ENCODE data around the gene CALR3. TPM values are rescaled to one million over a fixed set of nuclear protein-coding genes. Genes with fewer than 3 reads are reported as not detected.

The CALR3 gene
- total and polyA plus RNA-seq, 2 of the 13 experiments (the other 11 are each of a cell fraction or from before 2014, with no cell fraction given) = not detected

DNA sequence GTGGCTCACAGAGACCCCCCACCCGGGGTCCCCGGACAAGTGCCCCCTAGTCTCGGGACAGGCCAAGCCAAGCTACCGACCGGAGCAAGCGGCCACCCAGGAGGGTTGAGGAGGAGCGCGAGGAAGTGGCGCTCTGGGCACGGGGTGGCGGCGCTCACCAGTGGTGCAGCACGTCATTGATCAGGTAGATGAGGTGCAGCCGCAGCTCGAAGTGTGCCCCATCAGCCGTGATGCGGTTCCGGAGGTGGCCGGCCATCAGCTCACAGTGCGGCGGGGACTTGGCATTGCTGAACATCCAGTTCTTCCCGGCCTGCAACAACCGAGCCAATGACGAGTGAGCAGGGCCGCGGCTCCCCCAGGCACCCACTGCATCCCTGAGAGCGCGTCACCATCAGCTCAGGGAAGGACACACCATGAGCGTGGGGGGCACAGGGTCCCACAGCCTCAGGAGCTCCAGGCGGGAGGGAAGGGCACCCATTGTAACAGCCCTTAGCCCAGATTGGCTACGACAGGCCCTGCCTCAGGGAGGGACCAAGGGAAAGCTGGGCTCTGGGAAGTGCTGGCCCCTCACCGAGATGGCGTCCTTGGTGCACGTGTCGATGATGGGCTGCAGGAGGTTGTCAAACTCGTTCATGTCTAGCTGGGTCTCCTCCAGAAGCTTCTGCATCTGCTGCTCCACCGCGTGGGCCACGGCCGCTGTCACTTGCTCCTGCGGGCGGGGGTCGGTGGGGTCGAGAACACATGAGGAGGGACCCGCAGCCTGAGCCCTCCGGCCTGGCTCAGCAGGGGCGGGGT lies 36.7 kb upstream of the CALR3 start:
- ATAC-seq = no peak
- H2AFZ ChIP-seq (ENCODE audit: low read length) = no peak overlapping the region
- H3K4me2 ChIP-seq (ENCODE audit: low read depth, low read length) = no peak overlapping the region
- in situ Hi-C loops (cut with HindIII; ENCODE audit: extremely low pct_ligation_motif_present, low pct_unique_long_range_greater_than_20kb) (no loop called here), intact Hi-C loops (cut with micrococcal nuclease; ENCODE audit: unreplicated experiment) (no loop called here)
- H3K27me3 ChIP-seq (ENCODE audit: control insufficient read depth in 1 of 2, insufficient read depth in 2 of 2, low read length in 2 of 2) = no peaks in the 10 kb centered on the region
- H4K20me1 ChIP-seq (ENCODE audit: insufficient read depth, low read length) = peaks cover 10% of the 10 kb centered on the region; the same call in 1 of the 2 replicates
- H3K4me1 ChIP-seq (ENCODE audit: insufficient read depth, low read length) = no peaks in the 10 kb centered on the region
- POLR2A ChIA-PET = no interaction called here
- no peak overlapping the region for H3K9ac ChIP-seq (ENCODE audit: insufficient read depth, low read depth, low read length)
- CTCF ChIA-PET (ENCODE audit: low intra/inter-chr PET ratio, low total read pairs) = no interaction called here
- H3K79me2 ChIP-seq (ENCODE audit: insufficient read depth, low read length) = peaks cover 14% of the 10 kb centered on the region
- no TSS peak for BruUV-seq (replicated peaks)
- FAIRE-seq = no peak
- H3K4me3 ChIP-seq (replicated peaks in 1 of 3; ENCODE audit: insufficient read depth in 1 of 3, low read depth in 2 of 3, low read length in 3 of 3) = no peak overlapping the region
- DNase-seq (ENCODE audit: low spot score) = no peak
- H3K36me3 ChIP-seq (replicated peaks in 1 of 2; ENCODE audit: control insufficient read depth in 1 of 2, insufficient read depth in 2 of 2, low read length in 2 of 2) = peaks cover 51 to 96% of the 10 kb centered on the region in 2 experiments
- H3K9me3 ChIP-seq (ENCODE audit: low read length) = no peaks in the 10 kb centered on the region
- H3K27ac ChIP-seq (ENCODE audit: extremely low read length, insufficient read depth, low read length) = no peak overlapping the region
- 98% methylated on average over 16 of the region's 47 CpGs for WGBS (ENCODE audit: low lambda C conversion rate)
- TF ChIP-seq ZSCAN29 (CRISPR knock-in tag; conservative IDR thresholded peaks at IDR 0.05) (no peak), YY1 (IDR thresholded peaks at IDR 0.05; ENCODE audit: insufficient read depth, insufficient replicate concordance, low read depth, low read length) (no peak), RBFOX2 (IDR thresholded peaks at IDR 0.05; ENCODE audit: low read depth, low read length) (0 out of 2 replicates have a peak, but pooled peaks have one; percentile 58), AHR (CRISPR knock-in tag; IDR thresholded peaks at IDR 0.05) (no peak), ZNF354B (CRISPR knock-in tag; IDR thresholded peaks at IDR 0.05) (no peak), ZFP41 (CRISPR knock-in tag; IDR thresholded peaks at IDR 0.05; ENCODE audit: borderline replicate concordance) (no peak), ZNF530 (CRISPR knock-in tag; IDR thresholded peaks at IDR 0.05; ENCODE audit: low read depth) (no peak), AGO2 (optimal IDR thresholded peaks at IDR 0.05; ENCODE audit: low read depth, low read length) (peak; percentile 80), RBM22 (optimal IDR thresholded peaks at IDR 0.05; ENCODE audit: low read length) (peak; percentile 23), ZKSCAN1 (IDR thresholded peaks at IDR 0.05; ENCODE audit: low read length) (no peak), ZBTB38 (CRISPR knock-in tag; IDR thresholded peaks at IDR 0.05) (no peak), TAF15 (IDR thresholded peaks at IDR 0.05; ENCODE audit: low read depth, low read length, poor library complexity, severe bottlenecking) (no peak), ZNF569 (CRISPR knock-in tag; IDR thresholded peaks at IDR 0.05; ENCODE audit: borderline replicate concordance) (no peak), ZFP1 (CRISPR knock-in tag; IDR thresholded peaks at IDR 0.05) (no peak), U2AF1 (optimal IDR thresholded peaks at IDR 0.05; ENCODE audit: low read depth, low read length) (no peak), MXD4 (CRISPR knock-in tag; IDR thresholded peaks at IDR 0.05) (no peak)
- TF ChIP-seq, protein P1, sequence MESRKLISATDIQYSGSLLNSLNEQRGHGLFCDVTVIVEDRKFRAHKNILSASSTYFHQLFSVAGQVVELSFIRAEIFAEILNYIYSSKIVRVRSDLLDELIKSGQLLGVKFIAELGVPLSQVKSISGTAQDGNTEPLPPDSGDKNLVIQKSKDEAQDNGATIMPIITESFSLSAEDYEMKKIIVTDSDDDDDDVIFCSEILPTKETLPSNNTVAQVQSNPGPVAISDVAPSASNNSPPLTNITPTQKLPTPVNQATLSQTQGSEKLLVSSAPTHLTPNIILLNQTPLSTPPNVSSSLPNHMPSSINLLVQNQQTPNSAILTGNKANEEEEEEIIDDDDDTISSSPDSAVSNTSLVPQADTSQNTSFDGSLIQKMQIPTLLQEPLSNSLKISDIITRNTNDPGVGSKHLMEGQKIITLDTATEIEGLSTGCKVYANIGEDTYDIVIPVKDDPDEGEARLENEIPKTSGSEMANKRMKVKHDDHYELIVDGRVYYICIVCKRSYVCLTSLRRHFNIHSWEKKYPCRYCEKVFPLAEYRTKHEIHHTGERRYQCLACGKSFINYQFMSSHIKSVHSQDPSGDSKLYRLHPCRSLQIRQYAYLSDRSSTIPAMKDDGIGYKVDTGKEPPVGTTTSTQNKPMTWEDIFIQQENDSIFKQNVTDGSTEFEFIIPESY (CRISPR knock-in tag; IDR thresholded peaks at IDR 0.05) = no peak
- TF ChIP-seq, protein P2, sequence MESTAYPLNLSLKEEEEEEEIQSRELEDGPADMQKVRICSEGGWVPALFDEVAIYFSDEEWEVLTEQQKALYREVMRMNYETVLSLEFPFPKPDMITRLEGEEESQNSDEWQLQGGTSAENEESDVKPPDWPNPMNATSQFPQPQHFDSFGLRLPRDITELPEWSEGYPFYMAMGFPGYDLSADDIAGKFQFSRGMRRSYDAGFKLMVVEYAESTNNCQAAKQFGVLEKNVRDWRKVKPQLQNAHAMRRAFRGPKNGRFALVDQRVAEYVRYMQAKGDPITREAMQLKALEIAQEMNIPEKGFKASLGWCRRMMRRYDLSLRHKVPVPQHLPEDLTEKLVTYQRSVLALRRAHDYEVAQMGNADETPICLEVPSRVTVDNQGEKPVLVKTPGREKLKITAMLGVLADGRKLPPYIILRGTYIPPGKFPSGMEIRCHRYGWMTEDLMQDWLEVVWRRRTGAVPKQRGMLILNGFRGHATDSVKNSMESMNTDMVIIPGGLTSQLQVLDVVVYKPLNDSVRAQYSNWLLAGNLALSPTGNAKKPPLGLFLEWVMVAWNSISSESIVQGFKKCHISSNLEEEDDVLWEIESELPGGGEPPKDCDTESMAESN (CRISPR knock-in tag; conservative IDR thresholded peaks at IDR 0.05) = no peak
- TF ChIP-seq, protein P3, sequence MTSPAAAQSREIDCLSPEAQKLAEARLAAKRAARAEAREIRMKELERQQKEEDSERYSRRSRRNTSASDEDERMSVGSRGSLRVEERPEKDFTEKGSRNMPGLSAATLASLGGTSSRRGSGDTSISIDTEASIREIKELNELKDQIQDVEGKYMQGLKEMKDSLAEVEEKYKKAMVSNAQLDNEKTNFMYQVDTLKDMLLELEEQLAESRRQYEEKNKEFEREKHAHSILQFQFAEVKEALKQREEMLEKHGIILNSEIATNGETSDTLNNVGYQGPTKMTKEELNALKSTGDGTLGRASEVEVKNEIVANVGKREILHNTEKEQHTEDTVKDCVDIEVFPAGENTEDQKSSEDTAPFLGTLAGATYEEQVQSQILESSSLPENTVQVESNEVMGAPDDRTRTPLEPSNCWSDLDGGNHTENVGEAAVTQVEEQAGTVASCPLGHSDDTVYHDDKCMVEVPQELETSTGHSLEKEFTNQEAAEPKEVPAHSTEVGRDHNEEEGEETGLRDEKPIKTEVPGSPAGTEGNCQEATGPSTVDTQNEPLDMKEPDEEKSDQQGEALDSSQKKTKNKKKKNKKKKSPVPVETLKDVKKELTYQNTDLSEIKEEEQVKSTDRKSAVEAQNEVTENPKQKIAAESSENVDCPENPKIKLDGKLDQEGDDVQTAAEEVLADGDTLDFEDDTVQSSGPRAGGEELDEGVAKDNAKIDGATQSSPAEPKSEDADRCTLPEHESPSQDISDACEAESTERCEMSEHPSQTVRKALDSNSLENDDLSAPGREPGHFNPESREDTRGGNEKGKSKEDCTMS (CRISPR knock-in tag; conservative IDR thresholded peaks at IDR 0.05) = no peak
